Measurements from ENCODE around the gene MSRB3. TPM values are rescaled to one million over a fixed set of nuclear protein-coding genes. Genes with fewer than 3 reads are reported as not detected.

The MSRB3 gene
- total and polyA plus RNA-seq, 2 of the 8 experiments (the other 6 are each of a cell fraction or from before 2014, with no cell fraction given): 0.32 to 1.2 TPM

GRCh38 chr12:65403188-65403587 is 124.7 kb downstream of the MSRB3 start:
- Histone ChIP-seq H3K4ac (replicated peaks; ENCODE audit: insufficient read length, low read depth, low read length) (no peak overlapping the region), H4K5ac (ENCODE audit: insufficient read length, low read depth, low read length) (no peak overlapping the region), H2BK15ac (ENCODE audit: low read length) (no peak overlapping the region), H4K8ac (ENCODE audit: extremely low read depth, insufficient read depth, low read length) (no peak overlapping the region), H3K56ac (replicated peaks; ENCODE audit: insufficient read length, low read depth, low read length) (no peak overlapping the region), H4K91ac (replicated peaks; ENCODE audit: insufficient read length, low read length) (no peak overlapping the region), H3K27ac (ENCODE audit: low read depth, low read length) (no peak overlapping the region), H3K9me3 (ENCODE audit: insufficient read depth in 2 of 2, low read depth in 1 of 2, low read length in 1 of 2) (0 out of 4 replicates have a peak, but pooled peaks cover 5 to 6% of the 10 kb centered on the region in 2 experiments), H3K4me2 (ENCODE audit: insufficient read depth in 1 of 2, low read depth in 2 of 2, low read length in 2 of 2) (no peak overlapping the region), H3K23me2 (ENCODE audit: low read depth, low read length) (no peaks in the 10 kb centered on the region), H3K9ac (replicated peaks in 1 of 4; ENCODE audit: extremely low read depth in 1 of 4, low read depth in 3 of 4, low read length in 3 of 4) (no peak overlapping the region), H3K4me1 (replicated peaks in 1 of 4; ENCODE audit: control insufficient read depth in 3 of 4, insufficient read depth in 4 of 4, low read length in 3 of 4) (no peaks in the 10 kb centered on the region), H3K14ac (ENCODE audit: insufficient read length) (no peak overlapping the region), H2AK5ac (ENCODE audit: low read depth, low read length) (no peak overlapping the region), H2BK20ac (ENCODE audit: low read length) (no peak overlapping the region), H3K4me3 (ENCODE audit: extremely low read depth in 1 of 4, insufficient read depth in 2 of 4, low read depth in 3 of 4, low read length in 4 of 4) (no peak overlapping the region), H2BK120ac (replicated peaks; ENCODE audit: low read depth, low read length) (no peak overlapping the region), H3K18ac (ENCODE audit: extremely low read depth, low read length) (no peak overlapping the region), H2BK12ac (ENCODE audit: low read depth, low read length) (no peak overlapping the region), H3K79me1 (ENCODE audit: low read depth, low read length) (no peaks in the 10 kb centered on the region), H3K23ac (ENCODE audit: insufficient read length) (no peak overlapping the region), H2AFZ (ENCODE audit: low read length) (no peak overlapping the region), H3K79me2 (ENCODE audit: control insufficient read depth in 1 of 2, insufficient read depth in 2 of 2, low read length in 2 of 2) (no peaks in the 10 kb centered on the region), H2BK5ac (ENCODE audit: low read depth, low read length) (no peak overlapping the region), H4K20me1 (replicated peaks in 1 of 2; ENCODE audit: control insufficient read depth in 1 of 2, insufficient read depth in 2 of 2, low read length in 2 of 2) (no peaks in the 10 kb centered on the region), H3K27me3 (replicated peaks in 1 of 4; ENCODE audit: control insufficient read depth in 3 of 4, extremely low read depth in 1 of 4, insufficient read depth in 3 of 4, low read length in 3 of 4) (no peaks in the 10 kb centered on the region), H3K36me3 (ENCODE audit: control insufficient read depth in 2 of 4, insufficient read depth in 4 of 4, low read length in 3 of 4) (no peaks in the 10 kb centered on the region)
- POLR2A ChIA-PET (ENCODE audit: partially characterized antibody): no interaction called here
- 97% methylated on average over 5 of the region's 5 CpGs; no CpG with 5 or more reads in 1 of the 2 experiments for WGBS, 2 experiments (ENCODE audit: extremely low coverage in 1 of 2, insufficient coverage in 1 of 2, insufficient read length in 1 of 2, insufficient replicate concordance in 2 of 2, low coverage in 1 of 2, low lambda C conversion rate in 2 of 2, missing lambda C conversion rate in 1 of 2)
- CTCF ChIA-PET (ENCODE audit: partially characterized antibody): interaction anchor here (0.7 kb wide), 1 partner anchor 14 kb away, joined by 3 read pairs; no protein-coding TSS in a partner anchor
- DNase-seq (ENCODE audit: low read depth in 1 of 2, low spot score in 2 of 2): no peak
- no peak for FAIRE-seq
- TF ChIP-seq HDAC2 (IDR thresholded peaks at IDR 0.05; ENCODE audit: borderline replicate concordance in 1 of 2, low read depth in 2 of 2, low read length in 2 of 2) (no peak), RBBP5 (IDR thresholded peaks at IDR 0.05; ENCODE audit: borderline replicate concordance, low read depth, low read length) (no peak), CEBPB (IDR thresholded peaks at IDR 0.05; ENCODE audit: low read depth, low read length) (no peak), SP4 (IDR thresholded peaks at IDR 0.05; ENCODE audit: low read length) (no peak), CBX8 (IDR thresholded peaks at IDR 0.05; ENCODE audit: borderline replicate concordance, low read depth, low read length) (no peak), ASH2L (IDR thresholded peaks at IDR 0.05; ENCODE audit: low read length) (no peak), POLR2A (IDR thresholded peaks at IDR 0.05; ENCODE audit: control extremely low read depth in 1 of 2, low read depth in 2 of 2, low read length in 2 of 2) (no peak), BRCA1 (IDR thresholded peaks at IDR 0.05; ENCODE audit: low read depth, low read length) (no peak), FOSL1 (IDR thresholded peaks at IDR 0.05; ENCODE audit: insufficient read depth, low read depth, low read length) (no peak), CHD1 (IDR thresholded peaks at IDR 0.05; ENCODE audit: low read depth, low read length) (no peak), ATF2 (IDR thresholded peaks at IDR 0.05; ENCODE audit: low read length) (no peak), POLR2AphosphoS5 (IDR thresholded peaks at IDR 0.05; ENCODE audit: low read depth, low read length) (no peak)
- TF ChIP-seq, protein P1, sequence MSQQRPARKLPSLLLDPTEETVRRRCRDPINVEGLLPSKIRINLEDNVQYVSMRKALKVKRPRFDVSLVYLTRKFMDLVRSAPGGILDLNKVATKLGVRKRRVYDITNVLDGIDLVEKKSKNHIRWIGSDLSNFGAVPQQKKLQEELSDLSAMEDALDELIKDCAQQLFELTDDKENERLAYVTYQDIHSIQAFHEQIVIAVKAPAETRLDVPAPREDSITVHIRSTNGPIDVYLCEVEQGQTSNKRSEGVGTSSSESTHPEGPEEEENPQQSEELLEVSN (IDR thresholded peaks at IDR 0.05): no peak
